ENCODE data around the gene ATP1B1. TPM values are rescaled to one million over a fixed set of nuclear protein-coding genes. Genes with fewer than 3 reads are reported as not detected.

The ATP1B1 gene
- total RNA-seq, 1 donor from 2014 or later = 83.3 TPM

- no peak for DNase-seq (ENCODE audit: low read depth)
- no peak overlapping the region for H3K4me3 ChIP-seq (ENCODE audit: low read depth, low read length)
- no peak for TF ChIP-seq CTCF (conservative IDR thresholded peaks at IDR 0.05; ENCODE audit: low read depth, low read length)
Measured at GRCh38 chr1:169137357-169137756, 30.9 kb downstream of the ATP1B1 start.

DNA sequence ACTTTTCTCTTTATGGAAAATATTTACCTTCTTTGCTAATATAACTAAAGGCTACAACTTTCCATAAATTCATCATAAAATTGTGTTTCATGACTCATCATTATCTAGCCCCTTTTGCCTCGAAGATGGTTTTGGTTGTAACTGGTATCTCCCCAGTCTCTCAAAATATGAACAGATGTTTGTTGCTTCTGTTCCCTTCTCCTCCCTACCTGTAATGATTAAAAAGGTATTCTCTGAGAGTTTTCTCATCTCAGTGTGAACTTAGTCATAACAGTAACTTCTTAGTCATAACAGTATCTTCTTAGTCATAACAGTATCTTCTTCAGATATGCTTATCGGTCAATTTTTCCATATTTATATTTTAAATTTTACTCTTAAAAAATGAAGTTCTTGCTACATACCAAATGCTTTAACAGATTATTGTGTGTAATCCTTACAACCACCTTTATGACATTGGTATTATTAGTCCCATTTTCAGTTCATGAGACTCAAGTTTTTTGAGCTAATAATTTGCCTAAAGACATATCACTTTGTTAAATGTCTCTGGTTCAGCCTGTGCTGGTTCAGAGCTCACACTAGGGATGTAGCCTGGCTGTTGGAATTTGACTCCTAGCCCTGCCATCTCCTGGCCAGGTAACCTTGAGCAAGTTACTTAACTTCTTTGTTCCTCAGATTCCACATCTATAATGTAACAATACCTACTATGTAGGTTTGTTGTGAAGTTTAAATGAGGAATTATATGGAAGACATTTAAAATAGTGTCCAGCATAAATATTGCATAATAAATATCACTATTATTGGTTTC, 32.6 kb downstream of the ATP1B1 start:
- TF ChIP-seq CTCF (conservative IDR thresholded peaks at IDR 0.05; ENCODE audit: low read depth, low read length) = no peak
- DNase-seq (ENCODE audit: low read depth) = no peak
- no peak overlapping the region for H3K4me3 ChIP-seq (ENCODE audit: low read depth, low read length)

DNA sequence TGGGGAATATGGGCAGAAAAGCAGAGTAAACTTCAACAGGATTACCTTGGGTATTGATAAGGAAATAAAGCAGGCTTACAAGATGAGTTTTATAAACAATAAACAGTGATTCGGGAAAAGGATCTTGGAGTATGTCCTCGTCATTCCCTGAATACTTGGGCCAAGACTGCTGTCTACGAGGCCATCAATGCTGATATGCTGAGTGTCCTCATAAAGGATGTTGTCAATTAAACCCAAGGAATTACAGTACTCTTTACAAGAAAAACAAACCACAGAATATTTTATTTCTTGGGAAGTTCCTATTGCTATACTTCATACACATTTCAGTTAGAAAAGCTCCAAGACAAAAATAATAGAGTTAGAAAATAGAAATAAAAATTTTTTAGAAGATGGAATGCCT, 34.9 kb downstream of the ATP1B1 start:
- H3K4me3 ChIP-seq (ENCODE audit: low read depth, low read length) = no peak overlapping the region
- no peak for DNase-seq (ENCODE audit: low read depth)
- TF ChIP-seq CTCF (conservative IDR thresholded peaks at IDR 0.05; ENCODE audit: low read depth, low read length) = no peak

DNA sequence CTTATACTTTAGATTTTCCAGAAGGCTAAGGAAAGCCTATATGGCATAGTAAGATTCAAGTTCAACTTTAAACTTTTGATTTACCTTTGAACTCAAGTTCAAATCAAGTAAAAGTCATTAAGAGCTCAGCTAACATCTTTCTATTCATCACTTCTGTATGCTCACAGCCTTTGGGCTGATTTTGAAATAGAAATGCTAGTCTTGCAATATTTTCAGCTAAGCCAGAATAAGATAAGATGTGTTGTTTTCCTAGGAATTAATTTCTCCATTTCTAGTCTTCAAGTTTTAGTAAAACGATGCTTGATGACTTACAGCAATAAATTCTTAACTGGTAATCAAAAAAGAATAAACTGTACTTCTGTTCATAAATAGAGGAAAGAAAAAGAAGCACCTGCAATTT, 35.6 kb downstream of the ATP1B1 start:
- DNase-seq (ENCODE audit: low read depth) = no peak
- no peak for TF ChIP-seq CTCF (conservative IDR thresholded peaks at IDR 0.05; ENCODE audit: low read depth, low read length)

DNA sequence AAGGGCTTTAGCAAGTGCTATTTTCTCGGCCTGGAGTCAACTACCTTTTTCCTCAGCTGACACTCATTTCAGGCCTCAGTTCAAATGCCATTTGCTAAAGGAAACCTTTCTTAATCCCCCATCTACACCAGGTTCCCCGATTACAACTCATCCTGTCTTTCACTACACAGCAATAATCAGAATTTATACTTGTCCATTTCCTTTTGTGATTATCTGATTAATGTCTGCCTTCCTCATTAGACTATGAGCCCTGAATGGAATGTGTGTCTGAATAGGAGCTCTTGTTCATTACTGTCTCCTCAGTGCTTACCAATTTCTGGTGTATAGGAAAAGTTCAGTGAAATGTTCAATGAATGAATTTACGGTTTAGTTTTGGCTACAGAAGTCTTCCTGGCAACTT, 36.9 kb downstream of the ATP1B1 start:
- no peak for TF ChIP-seq CTCF (conservative IDR thresholded peaks at IDR 0.05; ENCODE audit: low read depth, low read length)
- no peak for DNase-seq (ENCODE audit: low read depth)
- no peak overlapping the region for H3K4me3 ChIP-seq (ENCODE audit: low read depth, low read length)

More for the DNA sequence above, 35.6 kb downstream of the ATP1B1 start:
- no peak overlapping the region for H3K4me3 ChIP-seq (ENCODE audit: low read depth, low read length)

- no peak for TF ChIP-seq CTCF (conservative IDR thresholded peaks at IDR 0.05; ENCODE audit: low read depth, low read length)
- DNase-seq (ENCODE audit: low read depth) = no peak
- no peak overlapping the region for H3K4me3 ChIP-seq (ENCODE audit: low read depth, low read length)
Measured at GRCh38 chr1:169143984-169144383, 37.5 kb downstream of the ATP1B1 start.

All from epithelial cell of proximal tubule (primary cell).